ENCODE results near the gene MBD3.

MBD3 gene

GRCh38 chr19:1527650-1528309 lies 64.9 kb downstream of the MBD3 start:
- H3K4me3 ChIP-seq (ENCODE audit: low read depth, low read length), result no peak overlapping the region
- TF ChIP-seq CTCF (IDR thresholded peaks at IDR 0.05; ENCODE audit: low read depth, low read length), result no peak

DNA sequence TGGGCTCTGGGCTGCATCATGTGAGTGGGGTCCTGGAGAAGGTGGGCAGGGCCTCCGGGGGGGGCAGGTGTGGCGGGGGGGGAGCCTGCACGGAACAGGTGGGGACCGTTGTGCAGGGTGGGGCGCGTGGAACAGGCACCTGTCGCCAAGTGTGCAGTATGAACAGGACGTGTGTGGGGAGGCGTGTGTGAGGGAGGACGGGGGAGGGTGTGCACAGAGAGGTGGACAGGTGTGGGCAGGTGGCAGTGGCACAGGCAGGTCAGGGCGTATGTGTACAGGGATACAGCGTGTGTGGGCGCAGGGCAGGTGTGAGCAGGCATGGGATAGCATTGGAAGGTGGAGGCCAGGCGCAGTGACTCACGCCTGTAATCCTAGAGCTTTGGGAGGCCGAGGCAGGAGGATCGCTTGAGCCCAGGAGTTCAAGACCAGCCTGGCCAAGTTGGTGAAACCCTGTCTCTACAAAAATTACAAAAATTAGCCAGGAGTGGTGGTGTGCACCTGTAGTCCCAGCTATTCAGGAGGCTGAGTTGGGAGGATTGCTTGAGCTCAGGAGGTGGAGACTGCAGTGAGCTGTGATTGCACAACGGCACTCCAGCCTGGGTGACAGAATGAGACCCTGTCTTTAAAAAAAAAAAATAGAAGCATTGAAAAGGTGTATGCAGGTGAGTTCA lies 65.6 kb downstream of the MBD3 start:
- TF ChIP-seq CTCF (IDR thresholded peaks at IDR 0.05; ENCODE audit: low read depth, low read length), result no peak
- no peak overlapping the region for H3K4me3 ChIP-seq (ENCODE audit: low read depth, low read length)

GRCh38 chr19:1526066-1526778 lies 66.4 kb downstream of the MBD3 start:
- no peak overlapping the region for H3K4me3 ChIP-seq (ENCODE audit: low read depth, low read length)
- TF ChIP-seq CTCF (IDR thresholded peaks at IDR 0.05; ENCODE audit: low read depth, low read length), result no peak

DNA sequence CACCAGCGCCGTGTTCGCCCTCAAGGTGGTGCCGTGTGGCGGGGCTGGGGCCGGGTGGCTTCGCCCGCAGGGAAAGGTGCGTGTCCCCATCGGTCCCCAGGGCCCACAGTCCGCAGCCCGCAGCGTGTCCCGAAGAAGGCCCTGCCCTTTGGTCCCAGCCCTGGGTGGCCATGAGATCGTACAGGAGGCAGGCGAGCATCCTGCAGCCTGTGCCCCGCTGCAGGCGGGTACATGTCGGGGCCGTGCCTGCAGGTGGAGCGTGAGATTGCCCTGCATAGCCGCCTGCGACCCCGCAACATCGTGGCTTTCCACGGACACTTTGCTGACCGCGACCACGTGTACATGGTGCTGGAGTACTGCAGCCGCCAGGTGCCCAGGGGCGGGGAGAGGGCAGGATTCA lies 67.3 kb downstream of the MBD3 start:
- H3K4me3 ChIP-seq (ENCODE audit: low read depth, low read length), result no peak overlapping the region
- no peak for TF ChIP-seq CTCF (IDR thresholded peaks at IDR 0.05; ENCODE audit: low read depth, low read length)

DNA sequence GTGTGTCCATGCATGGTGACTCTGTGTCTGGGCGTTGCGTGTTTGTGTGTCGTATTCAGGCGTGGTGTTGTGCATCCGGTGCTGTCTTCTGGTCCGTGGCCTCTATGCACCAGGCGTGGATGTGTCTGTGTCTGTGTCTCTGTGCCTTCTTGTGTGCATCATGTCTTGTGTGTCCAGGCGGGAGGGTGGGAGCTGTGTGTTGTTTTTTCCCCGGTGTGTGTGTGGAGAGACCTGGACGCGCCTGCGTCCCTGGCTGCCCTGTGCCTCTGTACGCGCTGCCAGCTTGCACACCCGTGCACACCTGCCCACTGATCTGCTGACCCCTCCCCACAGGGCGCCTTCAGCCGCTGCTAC lies 67.7 kb downstream of the MBD3 start:
- no peak overlapping the region for H3K4me3 ChIP-seq (ENCODE audit: low read depth, low read length)
- no peak for TF ChIP-seq CTCF (IDR thresholded peaks at IDR 0.05; ENCODE audit: low read depth, low read length)

DNA sequence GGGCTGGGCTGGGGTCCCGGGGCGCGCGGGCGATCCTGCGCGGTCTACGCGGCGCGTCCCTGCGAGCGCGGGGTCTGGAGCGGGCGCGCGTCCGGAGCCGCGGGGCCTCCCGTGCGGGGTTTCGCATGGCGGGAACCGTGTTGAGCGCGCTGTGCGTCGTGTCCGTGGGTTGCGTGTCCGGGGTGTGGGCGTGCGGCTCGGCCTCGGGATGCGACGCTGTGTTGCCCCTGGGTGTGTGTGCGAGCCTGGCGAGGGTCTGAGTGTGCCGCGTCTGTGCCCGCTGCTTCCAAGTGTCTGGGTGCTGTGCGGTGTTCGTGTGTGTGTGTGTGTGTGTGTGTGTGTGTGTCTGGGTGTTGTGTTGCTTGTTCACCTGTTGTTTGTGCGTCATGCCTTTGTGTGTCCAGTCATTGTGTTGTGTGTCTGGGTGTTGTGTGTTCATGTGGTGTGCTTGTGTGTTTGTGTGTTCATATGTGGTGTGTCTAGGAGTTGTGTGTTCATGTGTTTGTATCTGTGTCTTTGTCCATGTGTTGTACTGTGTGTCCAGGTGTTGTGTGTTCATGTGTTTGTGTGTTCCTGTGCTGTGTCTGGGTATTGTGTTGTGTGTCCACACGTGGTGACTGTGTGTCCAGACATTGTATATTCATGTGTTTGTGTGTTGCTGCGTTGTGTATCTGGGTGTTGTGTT lies 68.2 kb downstream of the MBD3 start:
- no peak for TF ChIP-seq CTCF (IDR thresholded peaks at IDR 0.05; ENCODE audit: low read depth, low read length)

More for the DNA sequence above, 68.2 kb downstream of the MBD3 start:
- H3K4me3 ChIP-seq (ENCODE audit: low read depth, low read length), result no peak overlapping the region
